HG03095 (cell line): ENCODE results near the gene RAVER1.
"Not testable (repeated sequence)": the region's sequence is repeated elsewhere in the genome, so short reads cannot be mapped to it uniquely, and the experiment has no call there.

ENCODE experiments used
- ATAC-seq: cut with Tn5 transposase; IDR thresholded peaks from one replicate; pipeline ENCODE4 v1.9.1; 2021; ENCODE audit warnings: moderate library complexity; ENCODE audit not compliant: unreplicated experiment

Gene RAVER1, protein sequence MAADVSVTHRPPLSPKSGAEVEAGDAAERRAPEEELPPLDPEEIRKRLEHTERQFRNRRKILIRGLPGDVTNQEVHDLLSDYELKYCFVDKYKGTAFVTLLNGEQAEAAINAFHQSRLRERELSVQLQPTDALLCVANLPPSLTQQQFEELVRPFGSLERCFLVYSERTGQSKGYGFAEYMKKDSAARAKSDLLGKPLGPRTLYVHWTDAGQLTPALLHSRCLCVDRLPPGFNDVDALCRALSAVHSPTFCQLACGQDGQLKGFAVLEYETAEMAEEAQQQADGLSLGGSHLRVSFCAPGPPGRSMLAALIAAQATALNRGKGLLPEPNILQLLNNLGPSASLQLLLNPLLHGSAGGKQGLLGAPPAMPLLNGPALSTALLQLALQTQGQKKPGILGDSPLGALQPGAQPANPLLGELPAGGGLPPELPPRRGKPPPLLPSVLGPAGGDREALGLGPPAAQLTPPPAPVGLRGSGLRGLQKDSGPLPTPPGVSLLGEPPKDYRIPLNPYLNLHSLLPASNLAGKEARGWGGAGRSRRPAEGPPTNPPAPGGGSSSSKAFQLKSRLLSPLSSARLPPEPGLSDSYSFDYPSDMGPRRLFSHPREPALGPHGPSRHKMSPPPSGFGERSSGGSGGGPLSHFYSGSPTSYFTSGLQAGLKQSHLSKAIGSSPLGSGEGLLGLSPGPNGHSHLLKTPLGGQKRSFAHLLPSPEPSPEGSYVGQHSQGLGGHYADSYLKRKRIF

DNA sequence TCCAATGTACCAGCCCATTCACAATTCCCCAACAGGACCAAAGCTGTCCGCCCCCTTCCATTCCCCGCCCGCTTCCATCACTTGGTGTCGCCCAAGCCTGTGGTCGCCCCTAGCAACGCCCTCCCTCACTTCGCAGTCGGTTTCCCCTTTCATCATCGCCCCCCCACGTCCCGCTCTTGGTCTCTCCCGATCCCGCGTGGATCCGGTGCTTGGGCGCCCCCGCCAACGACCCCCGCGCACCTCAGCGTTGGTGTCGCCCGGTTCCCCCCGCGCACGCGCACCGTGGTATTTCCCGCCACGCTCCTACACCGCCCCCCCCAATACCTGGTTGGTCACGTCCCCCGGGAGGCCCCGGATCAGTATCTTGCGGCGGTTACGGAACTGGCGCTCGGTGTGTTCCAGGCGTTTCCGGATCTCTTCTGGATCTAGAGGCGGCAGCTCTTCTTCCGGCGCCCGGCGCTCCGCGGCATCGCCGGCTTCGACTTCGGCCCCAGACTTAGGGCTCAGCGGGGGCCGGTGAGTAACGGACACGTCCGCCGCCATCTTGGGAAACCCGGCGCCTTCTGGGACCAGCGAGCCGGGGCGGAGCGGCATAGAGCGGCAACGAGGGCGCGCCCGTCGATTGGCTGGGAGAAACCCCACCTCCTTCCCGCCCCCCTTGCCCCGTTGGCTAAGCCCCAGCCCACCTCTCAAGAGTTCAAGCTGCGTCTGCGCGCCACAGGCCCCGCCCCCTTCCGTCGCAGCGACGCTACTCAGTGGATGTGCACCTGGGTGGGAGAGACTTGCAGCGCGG, at the start of gene RAVER1:
Gene RAVER1, minus strand, starts transcription at position 565 of the 793 bp plus-strand sequence. Its CDS starts 22 bp downstream, at position 543.
- peak; percentile 71 for ATAC-seq

DNA sequence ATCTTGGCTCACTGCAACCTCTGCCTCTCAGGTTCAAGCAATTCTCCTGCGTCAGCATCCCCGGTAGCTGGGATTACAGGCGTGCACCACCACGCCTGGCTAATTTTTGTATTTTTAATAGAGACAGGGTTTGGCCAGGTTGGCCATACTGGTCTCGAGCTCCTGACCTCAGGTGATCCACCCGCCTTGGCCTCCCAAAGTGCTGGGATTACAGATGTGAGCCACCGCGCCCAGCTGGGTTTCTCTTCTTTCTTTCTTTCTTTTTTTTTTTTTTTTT, 49.8 kb upstream of the RAVER1 start:
- not testable (repeated sequence) for ATAC-seq

DNA sequence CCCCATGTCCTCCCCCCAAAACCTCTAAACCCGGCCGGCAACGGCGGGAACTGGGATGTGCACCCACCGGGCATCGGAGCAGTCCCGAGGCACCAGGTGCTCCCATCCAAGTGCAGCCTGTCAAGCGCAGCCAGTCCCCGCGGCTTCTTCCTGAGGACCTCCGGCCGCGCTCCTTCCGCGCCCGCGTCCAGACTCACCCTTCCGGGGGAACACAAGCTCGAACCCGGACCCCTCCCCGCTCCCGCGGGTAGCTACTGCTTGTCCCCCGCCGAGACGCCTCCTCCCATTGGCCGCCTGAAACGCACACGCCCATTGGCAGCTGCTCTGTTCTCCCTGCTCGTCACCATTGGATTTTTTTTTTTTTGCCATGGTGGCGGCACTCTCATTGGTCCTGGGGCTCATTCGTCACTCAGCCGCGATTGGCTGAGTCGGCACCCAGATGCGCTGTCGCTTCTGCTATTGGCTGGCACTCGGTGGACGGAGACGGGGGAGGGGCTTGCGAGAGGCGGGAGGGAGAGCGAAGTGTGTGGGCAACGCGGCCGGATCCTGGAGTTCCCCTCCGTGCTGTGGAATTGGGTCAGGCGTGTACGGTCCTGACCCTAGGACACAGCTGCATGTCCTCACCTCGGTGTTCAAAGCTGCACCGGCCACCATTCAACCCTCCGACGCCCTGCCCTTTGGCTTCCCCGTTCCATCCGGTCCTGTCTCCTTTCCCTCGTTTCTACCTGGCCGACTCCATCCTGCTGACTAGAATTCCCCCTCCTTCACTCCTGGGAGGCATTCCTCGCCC, 47.2 kb upstream of the RAVER1 start, which contains the start of gene TYK2:
Gene TYK2, minus strand, starts transcription at position 260 of the 790 bp plus-strand sequence. CDS start 2,166 bp downstream, outside the sequence.
- peak; percentile 94 for ATAC-seq

DNA sequence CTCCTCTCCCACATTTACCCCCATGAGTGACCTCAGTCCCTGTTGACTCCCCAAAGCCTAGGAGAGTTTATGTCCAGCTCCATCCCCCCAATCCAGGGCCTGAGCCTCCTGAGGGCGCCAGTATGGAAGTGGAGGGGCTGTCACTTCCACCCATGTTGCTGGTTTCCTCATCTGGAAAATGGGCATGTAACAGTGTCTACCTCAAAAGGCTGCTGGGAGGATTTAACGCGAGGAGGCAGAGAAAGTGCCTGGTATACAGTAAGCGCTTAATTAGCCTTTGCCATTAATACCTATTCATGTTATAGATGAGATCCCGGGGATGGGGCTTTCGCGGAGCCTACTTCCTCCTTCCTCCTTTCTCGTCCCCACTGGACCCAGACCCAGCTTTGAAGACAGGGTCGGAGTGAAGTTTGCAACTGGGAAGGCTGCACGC, 46.6 kb upstream of the RAVER1 start:
- ATAC-seq = no peak

DNA sequence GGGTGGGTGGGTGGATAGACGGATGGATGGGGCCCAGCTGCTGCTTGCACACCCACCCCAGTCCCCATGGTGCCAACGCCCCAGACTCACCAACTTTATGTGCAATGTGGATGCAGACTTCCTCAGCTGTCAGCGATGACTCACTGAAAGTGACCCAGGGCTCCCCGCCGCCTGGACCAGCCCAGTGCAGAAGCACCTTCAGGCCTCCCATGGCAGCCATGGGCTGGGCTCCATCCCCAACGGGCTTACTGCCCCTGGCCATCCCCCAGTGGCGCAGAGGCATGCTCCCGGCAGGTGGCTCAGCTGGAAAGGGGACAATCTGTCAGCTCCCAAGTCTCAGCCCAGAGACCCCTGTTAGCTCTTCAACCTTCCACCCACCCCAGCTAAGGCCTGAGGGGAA, 44.8 kb upstream of the RAVER1 start:
- no peak for ATAC-seq

DNA sequence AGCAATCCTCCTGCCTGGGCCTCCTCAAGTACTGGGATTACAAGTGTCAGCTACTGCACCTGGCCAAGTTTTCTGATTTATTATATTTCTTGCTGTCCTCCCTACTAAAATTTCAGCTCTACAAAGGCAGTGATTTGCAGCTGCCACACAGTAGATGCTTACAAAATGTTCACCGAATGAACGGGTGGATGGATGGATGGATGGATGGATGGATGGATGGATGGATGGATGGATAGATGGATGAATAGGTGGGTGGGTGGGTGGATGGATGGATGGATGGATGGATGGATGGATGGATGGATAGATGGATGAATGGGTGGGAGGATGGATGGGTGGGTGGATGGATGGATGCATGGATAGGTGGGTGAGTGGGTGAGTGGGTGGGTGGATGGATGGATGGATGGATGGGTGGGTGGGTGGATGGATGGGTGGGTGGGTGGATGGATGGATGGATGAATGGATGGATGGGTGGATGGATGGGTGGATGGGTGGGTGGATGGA, 43.9 kb upstream of the RAVER1 start:
- ATAC-seq = not testable (repeated sequence)

DNA sequence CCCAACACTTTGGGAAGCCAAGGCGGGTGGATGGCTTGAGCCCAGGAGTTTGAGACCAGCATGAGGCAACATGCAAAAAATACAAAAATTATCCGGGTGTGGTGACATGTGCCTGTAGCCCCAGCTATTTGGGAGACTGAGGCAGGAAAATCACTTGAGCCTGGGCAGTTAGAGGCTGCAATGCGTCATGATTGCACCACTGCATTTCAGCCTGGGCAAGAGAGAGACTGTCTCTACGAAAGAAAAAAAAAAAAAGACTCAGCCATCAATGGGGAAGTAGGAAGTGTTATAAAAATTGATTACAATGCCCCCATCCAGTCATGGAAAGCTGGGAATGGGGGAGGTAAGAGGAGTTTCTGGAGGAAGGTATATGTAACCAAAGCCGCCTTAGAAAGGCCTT, 41.6 kb upstream of the RAVER1 start:
- ATAC-seq = no peak

DNA sequence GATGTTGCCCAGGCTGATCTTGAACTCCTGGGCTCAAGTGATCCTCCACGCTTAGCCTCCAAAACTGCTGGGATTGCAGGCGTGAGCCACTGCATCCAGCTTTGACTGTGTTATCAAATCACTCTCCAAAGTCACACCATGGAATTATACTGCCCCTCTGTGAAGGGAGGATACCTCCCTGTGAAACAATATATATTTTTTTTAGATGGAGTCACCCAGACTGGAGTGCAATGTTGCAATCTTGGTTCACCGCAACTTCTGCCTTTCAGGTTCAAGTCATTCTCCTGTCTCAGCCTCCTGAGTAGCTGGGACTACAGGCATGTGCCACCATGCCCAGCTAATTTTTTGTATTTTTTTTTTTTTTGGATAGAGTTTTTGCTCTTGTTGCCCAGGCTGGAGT, 39.4 kb upstream of the RAVER1 start:
- no peak for ATAC-seq

DNA sequence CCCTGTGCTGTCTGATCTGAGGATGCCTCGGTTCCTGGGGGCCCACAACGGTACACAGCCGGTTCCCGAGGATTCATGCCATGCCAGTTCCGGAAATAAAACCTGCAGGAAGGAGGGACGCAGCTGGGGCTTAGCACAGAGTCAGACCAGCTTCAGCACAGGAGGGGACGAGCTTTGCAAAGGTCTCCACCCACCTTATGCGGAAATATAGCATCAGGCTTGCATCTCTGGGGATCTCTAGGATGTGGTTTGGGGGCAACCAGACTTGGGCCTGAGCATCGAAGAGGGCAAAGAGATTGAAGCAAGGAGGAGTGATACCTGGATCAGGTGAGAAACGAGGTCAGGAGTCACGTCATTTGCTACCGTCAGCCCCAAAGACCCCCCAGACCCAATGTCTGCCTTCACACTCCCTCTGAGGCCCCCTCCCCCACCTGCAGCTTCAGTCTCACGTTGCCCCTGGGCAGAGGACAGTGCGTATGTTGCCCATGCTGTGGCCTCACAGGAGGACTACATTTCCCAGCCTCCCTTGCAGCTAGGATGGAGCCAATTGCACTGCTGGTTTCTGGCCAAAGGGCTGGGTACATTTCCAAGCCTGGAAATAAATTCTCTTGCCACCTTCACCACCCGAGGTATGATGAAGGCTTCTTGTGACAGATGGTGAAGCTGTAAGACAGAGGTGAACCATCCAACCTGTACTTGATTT, 34.9 kb upstream of the RAVER1 start:
- ATAC-seq = no peak

DNA sequence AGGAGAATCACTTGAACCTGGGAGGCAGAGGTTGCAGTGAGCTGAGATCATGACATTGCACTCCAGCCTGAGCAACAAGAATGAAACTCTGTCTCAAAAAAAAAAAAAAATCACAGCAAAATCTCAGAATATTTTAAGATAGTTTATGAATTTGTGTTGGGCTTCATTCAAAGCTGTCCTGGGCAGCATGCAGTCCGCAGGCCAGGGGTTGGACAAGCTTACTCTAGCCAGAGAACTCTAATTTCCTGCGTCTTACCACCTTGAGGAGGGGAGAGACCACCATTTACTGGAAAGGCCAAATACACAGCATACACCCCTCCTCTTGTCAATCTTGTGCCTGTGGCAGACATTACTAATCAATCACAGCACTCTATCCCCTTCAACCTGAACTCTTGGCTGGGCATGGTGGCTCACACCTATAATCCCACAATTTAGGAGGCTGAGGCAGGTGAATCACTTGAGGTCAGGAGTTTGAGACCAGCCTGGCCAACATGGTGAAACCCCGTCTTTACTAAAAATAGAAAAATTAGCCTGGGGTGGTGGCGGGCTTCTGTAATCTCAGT, 33.7 kb upstream of the RAVER1 start:
- ATAC-seq = not testable (repeated sequence)

DNA sequence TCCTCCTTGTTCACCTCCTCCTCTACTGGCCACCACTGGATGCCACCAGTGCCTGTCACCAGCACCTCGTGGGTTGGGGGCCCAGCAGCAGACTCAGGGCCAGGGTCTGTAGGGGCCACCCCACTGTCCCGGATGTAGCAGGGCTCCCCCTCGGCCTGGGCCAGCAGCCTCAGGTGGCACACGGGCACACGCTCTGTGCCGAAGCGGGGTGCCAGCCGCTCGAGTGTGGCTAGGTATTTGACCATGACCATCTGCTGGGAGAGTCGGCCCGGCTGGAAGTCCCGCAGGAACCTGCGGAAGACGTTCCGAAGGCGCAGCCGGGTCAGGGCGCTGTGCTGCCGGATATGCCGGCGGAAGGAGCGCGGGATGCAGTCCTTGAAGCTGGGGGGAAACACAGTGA, 32.2 kb upstream of the RAVER1 start:
- ATAC-seq = no peak

DNA sequence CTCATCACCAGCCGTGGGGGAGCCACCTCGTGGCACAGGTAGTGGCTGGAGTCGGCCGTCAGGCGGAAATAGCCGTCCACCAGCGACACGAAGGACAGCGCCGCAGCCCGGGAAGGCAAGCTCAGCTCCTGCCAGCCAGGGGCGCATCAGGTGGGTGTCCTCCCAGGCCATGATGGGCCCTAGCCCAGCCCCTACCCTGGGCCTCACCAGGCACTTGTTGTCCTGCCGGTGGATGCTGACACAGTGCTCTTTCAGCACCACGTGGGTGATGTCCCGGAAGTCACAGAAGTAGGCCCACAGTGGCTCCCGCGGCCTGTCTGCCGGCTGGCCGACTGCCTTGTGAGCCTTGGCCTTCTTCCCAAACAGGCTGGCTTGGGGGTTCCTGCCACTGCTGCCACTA, 31.3 kb upstream of the RAVER1 start:
- no peak for ATAC-seq

DNA sequence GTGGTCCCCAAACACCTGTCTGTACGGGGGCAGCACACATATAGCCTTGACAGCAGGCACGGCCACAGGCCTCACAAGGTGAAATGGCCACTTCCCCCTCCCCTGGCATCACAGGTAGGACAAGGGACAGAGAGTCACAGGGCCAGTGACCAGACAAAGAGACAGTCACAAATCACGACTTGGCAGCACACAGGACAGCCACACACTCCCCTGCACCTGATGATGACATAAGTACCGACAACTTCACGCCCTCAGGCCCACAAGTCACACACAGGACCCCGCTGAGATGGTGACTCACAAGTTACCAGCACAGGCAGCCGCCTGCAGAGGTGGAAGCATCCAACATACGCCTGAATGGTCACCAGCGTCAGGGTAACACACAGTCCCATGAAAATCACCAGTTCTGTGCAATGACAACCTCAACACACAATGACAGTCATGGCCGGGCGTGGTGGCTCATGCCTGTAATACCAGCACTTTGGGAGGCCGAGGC, 30.5 kb upstream of the RAVER1 start:
- no peak for ATAC-seq

DNA sequence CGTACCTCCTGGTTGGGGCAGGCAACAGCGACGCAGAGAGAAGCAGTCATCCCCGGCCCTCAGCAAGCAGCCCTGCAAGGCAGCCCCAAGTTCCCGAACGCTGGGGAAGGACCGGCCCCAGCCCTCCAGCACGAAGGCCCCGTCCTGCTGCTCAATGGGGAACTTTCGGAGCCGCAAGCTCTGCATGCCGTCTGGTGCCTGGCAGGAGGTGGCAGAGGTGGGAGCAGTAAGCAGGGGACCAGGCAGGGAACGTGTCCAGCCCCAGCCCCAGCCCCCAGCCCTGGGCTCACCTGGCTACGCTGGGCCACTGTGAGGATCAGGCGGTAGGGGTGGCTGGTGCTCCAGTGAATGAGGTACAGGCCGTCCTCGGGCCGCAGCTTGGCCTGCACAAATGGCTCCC, 28.9 kb upstream of the RAVER1 start:
- no peak for ATAC-seq

DNA sequence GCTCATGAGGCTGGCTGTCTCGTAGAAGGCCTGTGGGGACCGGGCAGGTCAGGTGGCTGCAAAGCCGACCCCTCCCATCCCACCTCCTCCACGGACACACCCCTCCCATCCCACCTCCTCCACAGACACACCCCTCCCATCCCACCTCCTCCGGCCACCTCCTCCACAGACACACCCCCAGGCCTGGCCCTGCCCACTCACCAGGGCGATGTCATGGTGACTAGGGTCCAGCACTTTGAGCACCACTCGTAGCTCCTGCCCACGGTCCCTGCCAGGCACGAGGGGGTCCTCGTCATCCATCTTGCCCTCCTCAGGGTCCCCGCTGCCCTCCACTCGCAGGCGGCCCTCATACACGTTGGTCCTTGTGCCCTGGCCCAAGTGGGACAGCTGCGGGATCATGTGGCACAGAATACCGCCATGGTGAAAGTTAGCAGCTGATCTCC, 28.3 kb upstream of the RAVER1 start:
- ATAC-seq = no peak

DNA sequence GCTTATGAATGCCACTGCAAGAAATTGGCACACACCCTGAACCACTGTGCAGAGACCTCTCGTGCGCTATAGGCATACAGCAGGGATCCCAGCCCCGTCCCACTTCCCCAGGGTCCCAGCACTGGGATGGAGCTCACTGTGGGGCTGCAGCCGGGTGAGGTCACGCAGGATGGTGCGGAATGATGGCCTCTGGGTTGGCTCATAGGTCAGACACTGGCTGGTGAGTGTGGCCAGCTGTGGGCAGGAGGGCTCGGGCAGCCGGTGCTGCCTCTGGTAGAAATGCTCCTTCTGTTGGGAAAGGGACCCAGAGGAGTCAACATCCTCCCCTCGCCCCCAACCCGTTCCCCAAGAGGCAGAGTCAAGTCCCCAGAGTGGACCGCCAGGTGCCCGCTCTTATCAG, 23.1 kb upstream of the RAVER1 start:
- no peak for ATAC-seq

DNA sequence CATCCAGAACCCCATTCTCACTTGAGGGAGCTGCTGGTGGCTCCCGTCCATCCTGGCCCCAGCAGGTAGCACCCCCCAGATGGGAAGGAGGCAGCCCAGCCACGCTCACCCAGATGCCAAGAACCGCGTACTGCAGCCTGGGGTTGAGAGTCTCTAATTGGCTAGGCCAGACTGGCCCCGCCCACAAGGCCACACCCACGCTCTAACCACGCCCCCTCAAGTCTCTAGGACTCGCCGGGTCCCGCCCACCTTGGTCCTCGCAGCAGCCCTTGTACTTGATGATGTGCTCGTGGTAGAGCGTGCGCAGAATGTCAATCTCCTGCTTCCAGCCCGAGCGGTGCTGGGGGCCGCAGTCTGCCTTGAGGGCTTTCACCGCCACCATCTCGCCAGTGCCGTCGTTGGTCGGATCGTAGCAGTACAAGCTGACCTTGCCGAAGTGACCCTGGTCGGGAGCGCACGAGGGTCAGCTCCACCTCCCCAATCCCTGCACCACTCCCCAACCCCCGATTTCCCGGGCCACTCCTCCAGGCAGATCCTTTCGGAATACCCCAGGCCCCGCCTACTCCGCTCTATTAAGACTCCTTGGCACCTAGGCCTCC, 20.6 kb upstream of the RAVER1 start:
- ATAC-seq = no peak

DNA sequence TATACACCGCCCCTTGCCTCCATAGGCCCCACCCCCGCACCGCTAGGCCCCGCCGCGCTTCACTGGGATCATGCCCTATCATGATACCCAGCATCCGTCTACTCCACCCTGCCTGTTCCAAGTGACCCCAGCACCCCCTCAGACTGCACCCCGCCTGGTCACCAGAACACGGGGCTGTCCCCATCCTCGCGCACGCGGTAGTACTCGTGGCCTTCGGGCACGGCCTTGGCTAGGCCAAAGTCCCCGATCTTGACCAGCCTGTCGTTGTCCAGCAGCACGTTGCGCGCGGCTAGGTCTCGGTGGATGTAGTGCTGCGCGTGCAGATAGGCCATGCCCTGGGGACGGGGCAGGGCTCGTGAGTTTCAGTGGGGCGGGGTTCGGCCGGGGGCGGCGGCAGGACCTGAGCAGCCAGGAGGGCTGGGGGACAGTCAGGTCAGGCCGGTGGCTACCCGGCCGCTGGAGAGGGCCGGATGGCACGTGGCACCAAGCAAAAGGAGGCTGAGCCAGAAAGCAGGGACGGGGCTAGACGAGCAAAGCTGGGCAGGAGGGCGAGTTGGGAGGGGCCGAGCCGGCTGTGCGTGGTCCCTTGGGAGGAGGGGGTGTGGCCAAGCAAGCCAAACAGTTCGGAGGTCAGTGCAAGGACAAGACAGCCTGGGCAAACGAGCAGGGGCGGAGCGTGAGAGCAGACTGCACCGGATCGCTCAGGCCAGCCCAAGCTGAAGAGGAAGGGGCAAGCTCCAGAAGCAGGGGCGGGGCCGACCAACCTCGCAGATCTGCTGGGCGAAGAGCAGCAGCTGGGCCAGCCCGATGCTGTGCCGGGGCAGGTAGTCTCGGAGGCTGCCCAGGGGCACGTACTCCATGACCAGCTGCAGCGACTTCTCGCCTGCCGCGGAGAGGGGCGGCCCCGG, 19.7 kb upstream of the RAVER1 start:
- ATAC-seq = no peak
